ENCODE results near the gene BPIFB2.

DNA sequence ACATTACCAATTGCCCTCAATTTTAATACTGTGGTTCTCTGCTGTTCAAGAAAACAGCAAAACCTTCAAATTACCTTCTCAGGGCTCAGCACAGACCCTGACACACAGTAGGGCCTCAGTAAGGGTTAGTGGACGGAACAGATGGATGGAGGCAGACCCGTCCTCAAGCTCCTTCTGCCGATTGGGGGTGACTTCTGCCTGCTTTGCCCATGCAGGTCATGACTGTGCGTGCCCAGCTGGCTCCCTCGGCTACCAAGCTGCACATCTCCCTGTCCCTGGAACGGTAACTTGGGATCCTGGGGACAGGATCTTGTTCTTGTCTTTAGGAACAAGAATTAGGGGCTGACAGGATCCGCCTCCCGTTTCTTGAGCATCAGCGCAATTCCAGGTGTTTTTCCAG lies 62.2 kb downstream of the BPIFB2 start:
- TF ChIP-seq, protein P1, sequence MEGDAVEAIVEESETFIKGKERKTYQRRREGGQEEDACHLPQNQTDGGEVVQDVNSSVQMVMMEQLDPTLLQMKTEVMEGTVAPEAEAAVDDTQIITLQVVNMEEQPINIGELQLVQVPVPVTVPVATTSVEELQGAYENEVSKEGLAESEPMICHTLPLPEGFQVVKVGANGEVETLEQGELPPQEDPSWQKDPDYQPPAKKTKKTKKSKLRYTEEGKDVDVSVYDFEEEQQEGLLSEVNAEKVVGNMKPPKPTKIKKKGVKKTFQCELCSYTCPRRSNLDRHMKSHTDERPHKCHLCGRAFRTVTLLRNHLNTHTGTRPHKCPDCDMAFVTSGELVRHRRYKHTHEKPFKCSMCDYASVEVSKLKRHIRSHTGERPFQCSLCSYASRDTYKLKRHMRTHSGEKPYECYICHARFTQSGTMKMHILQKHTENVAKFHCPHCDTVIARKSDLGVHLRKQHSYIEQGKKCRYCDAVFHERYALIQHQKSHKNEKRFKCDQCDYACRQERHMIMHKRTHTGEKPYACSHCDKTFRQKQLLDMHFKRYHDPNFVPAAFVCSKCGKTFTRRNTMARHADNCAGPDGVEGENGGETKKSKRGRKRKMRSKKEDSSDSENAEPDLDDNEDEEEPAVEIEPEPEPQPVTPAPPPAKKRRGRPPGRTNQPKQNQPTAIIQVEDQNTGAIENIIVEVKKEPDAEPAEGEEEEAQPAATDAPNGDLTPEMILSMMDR (IDR thresholded peaks at IDR 0.05) = no peak
- no peak for TF ChIP-seq POLR2A (IDR thresholded peaks at IDR 0.05)

All from thyroid gland (tissue), 4 donors.